ENCODE results near the gene TMEM273. TPM values are rescaled to one million over a fixed set of nuclear protein-coding genes. Genes with fewer than 3 reads are reported as not detected.

Gene TMEM273
- total RNA-seq, 1 experiment from 2014 or later = not detected

DNA sequence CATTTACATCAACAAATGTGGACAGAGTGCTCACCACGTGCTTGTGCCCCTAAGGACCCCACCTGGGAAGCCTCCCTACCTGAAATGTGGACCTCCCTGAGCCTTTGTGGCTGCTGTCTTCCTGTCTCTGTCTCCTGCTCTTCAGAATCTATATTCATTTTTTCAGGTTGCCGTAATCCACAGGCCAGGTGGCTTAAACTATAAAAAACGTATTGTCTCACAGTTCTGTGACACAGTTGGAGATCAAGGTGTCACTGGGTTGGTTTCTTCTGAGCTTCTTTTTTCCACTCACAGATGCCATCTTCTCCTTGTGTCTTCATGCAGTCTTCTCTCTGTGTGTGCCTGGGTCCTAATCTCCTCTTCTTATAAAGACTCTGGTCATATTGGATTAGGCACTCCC is 67.3 kb downstream of the TMEM273 start (continued):
- no peak for TF ChIP-seq EGR1 (IDR thresholded peaks at IDR 0.05; ENCODE audit: low read depth)
- TF ChIP-seq JUND (IDR thresholded peaks at IDR 0.05) = no peak
- TF ChIP-seq POLR2A (IDR thresholded peaks at IDR 0.05; ENCODE audit: borderline replicate concordance, extremely low read depth, insufficient read depth, insufficient read length) = no peak
- TF ChIP-seq EZH2phosphoT487 (IDR thresholded peaks at IDR 0.05; ENCODE audit: borderline replicate concordance) = no peak
- no peak for TF ChIP-seq TCF7L2 (IDR thresholded peaks at IDR 0.05; ENCODE audit: borderline replicate concordance, extremely low read depth, insufficient read depth, insufficient read length)

DNA sequence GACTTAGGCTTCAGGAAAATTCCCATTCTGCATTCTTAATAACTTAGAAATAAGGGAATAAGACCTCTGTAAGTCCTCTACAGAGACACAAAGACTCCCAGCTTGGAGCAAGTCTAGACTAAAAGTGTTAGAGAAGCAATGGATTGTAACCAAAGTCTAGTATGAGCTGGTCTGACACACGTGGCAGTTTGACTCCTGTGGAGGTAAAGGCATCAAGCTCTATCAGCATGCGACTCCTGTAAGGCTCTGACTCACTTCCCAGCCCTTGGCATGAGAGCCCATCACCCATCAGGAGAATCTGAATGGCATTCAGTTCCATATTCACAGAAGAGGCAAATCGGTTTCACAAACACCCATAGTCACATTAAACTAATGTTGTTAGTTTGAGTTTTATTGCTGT is 68.4 kb downstream of the TMEM273 start:
- no peaks in the 10 kb centered on the region for H3K36me3 ChIP-seq (ENCODE audit: control insufficient read depth in 1 of 2, insufficient read depth in 2 of 2, low read length in 2 of 2)
- H3K9ac ChIP-seq (ENCODE audit: low read length) = no peak overlapping the region
- H3K27ac ChIP-seq (ENCODE audit: low read depth, low read length) = no peak overlapping the region
- H3K4me1 ChIP-seq (ENCODE audit: control insufficient read depth in 1 of 2, insufficient read depth in 2 of 2, low read length in 2 of 2) = no peaks in the 10 kb centered on the region
- H3K9me2 ChIP-seq (ENCODE audit: insufficient read depth) = no peaks in the 10 kb centered on the region
- POLR2A ChIA-PET = no interaction called here
- H3K79me2 ChIP-seq (ENCODE audit: insufficient read depth, low read length) = no peaks in the 10 kb centered on the region
- intact Hi-C loops (cut with micrococcal nuclease) = no loop called here
- H2AFZ ChIP-seq (ENCODE audit: low read depth, low read length, poor library complexity, severe bottlenecking) = no peak overlapping the region
- ATAC-seq = no peak
- TF ChIP-seq YY1 (IDR thresholded peaks at IDR 0.05; ENCODE audit: extremely low read depth, insufficient replicate concordance, low read depth, low read length) (no peak), SIN3A (IDR thresholded peaks at IDR 0.05; ENCODE audit: low read depth) (no peak), SP1 (IDR thresholded peaks at IDR 0.05; ENCODE audit: low read depth) (no peak), POLR2A (IDR thresholded peaks at IDR 0.05; ENCODE audit: borderline replicate concordance, extremely low read depth, insufficient read depth, insufficient read length) (no peak), ZNF274 (IDR thresholded peaks at IDR 0.05; ENCODE audit: low read depth, low read length) (no peak), POLR2AphosphoS5 (IDR thresholded peaks at IDR 0.05; ENCODE audit: low read depth, low read length) (no peak), JUND (IDR thresholded peaks at IDR 0.05) (no peak), FOSL1 (IDR thresholded peaks at IDR 0.05; ENCODE audit: low read depth) (no peak), ZFX (IDR thresholded peaks at IDR 0.05) (no peak), SRF (IDR thresholded peaks at IDR 0.05; ENCODE audit: low read depth) (no peak)
- TF ChIP-seq, protein P1, sequence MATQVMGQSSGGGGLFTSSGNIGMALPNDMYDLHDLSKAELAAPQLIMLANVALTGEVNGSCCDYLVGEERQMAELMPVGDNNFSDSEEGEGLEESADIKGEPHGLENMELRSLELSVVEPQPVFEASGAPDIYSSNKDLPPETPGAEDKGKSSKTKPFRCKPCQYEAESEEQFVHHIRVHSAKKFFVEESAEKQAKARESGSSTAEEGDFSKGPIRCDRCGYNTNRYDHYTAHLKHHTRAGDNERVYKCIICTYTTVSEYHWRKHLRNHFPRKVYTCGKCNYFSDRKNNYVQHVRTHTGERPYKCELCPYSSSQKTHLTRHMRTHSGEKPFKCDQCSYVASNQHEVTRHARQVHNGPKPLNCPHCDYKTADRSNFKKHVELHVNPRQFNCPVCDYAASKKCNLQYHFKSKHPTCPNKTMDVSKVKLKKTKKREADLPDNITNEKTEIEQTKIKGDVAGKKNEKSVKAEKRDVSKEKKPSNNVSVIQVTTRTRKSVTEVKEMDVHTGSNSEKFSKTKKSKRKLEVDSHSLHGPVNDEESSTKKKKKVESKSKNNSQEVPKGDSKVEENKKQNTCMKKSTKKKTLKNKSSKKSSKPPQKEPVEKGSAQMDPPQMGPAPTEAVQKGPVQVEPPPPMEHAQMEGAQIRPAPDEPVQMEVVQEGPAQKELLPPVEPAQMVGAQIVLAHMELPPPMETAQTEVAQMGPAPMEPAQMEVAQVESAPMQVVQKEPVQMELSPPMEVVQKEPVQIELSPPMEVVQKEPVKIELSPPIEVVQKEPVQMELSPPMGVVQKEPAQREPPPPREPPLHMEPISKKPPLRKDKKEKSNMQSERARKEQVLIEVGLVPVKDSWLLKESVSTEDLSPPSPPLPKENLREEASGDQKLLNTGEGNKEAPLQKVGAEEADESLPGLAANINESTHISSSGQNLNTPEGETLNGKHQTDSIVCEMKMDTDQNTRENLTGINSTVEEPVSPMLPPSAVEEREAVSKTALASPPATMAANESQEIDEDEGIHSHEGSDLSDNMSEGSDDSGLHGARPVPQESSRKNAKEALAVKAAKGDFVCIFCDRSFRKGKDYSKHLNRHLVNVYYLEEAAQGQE (IDR thresholded peaks at IDR 0.05; ENCODE audit: low read depth) = no peak
- CTCF ChIA-PET = no interaction called here
- RAD21 ChIA-PET (ENCODE audit: low non-redundant PET in 1 of 2, low total read pairs in 2 of 2, uncharacterized antibody in 2 of 2, unreplicated experiment in 2 of 2) = interaction anchor here in 1 of 2 experiments (0.7 kb wide), 1 partner anchor 1964 kb away, joined by 4 read pairs; no protein-coding TSS in a partner anchor
- H3K9me3 ChIP-seq (ENCODE audit: control insufficient read depth in 1 of 2, insufficient read depth in 1 of 2, low read depth in 1 of 2, low read length in 2 of 2) = no peaks in the 10 kb centered on the region
- no peak overlapping the region for H3K4me3 ChIP-seq (replicated peaks in 1 of 2; ENCODE audit: low read depth in 1 of 2, low read length in 2 of 2)
- H4K20me1 ChIP-seq (ENCODE audit: insufficient read depth) = no peaks in the 10 kb centered on the region
- peaks cover 49% of the 10 kb centered on the region for H3K27me3 ChIP-seq (ENCODE audit: insufficient read depth, low read length)
- H3K4me2 ChIP-seq (ENCODE audit: low read length) = no peak overlapping the region
- no peak for DNase-seq (ENCODE audit: low read depth, low spot score)
- BruUV-seq (replicated peaks) = no TSS peak
